HUDEP-2 (cell line): Measurements from ENCODE around the gene LRRN2.

Experiments
- DNase-seq, 76 experiments: peaks; one replicate each; lab custom pipeline; 2025; ENCODE audit not compliant: unreplicated experiment in 76 of 76; lab: John Stamatoyannopoulos, UW

LRRN2 gene

GRCh38 chr1:204669579-204669978 lies 16.0 kb downstream of the LRRN2 start:
- DNase-seq: no peak

GRCh38 chr1:204664384-204664651 lies 21.2 kb downstream of the LRRN2 start:
- DNase-seq: no peak

GRCh38 chr1:204663644-204664383 lies 21.7 kb downstream of the LRRN2 start:
- DNase-seq: no peak

- DNase-seq: peak in 1 of 76 experiments; percentile 5
Measured at GRCh38 chr1:204662530-204662929, 23.0 kb downstream of the LRRN2 start.

- DNase-seq: no peak
Measured at GRCh38 chr1:204660509-204660908, 25.0 kb downstream of the LRRN2 start.

- DNase-seq: no peak
Measured at GRCh38 chr1:204659056-204659455, 26.5 kb downstream of the LRRN2 start.

- no peak for DNase-seq
Measured at GRCh38 chr1:204658295-204658694, 27.2 kb downstream of the LRRN2 start.

- no peak for DNase-seq
Measured at GRCh38 chr1:204653590-204654340, 31.8 kb downstream of the LRRN2 start.

- DNase-seq: no peak
Measured at GRCh38 chr1:204652497-204652896, 33.0 kb downstream of the LRRN2 start.

GRCh38 chr1:204651843-204652421 lies 33.6 kb downstream of the LRRN2 start:
- DNase-seq: no peak

- no peak for DNase-seq
Measured at GRCh38 chr1:204650911-204651570, 34.5 kb downstream of the LRRN2 start.

- DNase-seq: no peak
Measured at GRCh38 chr1:204649721-204650521, 35.6 kb downstream of the LRRN2 start.

- DNase-seq: no peak
Measured at GRCh38 chr1:204648576-204648975, 37.0 kb downstream of the LRRN2 start.

GRCh38 chr1:204647805-204648153 lies 37.8 kb downstream of the LRRN2 start:
- DNase-seq: no peak

GRCh38 chr1:204647114-204647804 lies 38.3 kb downstream of the LRRN2 start:
- DNase-seq: peak in 47 of 76 experiments; percentile 3 to 66 (median 27)

- DNase-seq: no peak
Measured at GRCh38 chr1:204645666-204646065, 39.9 kb downstream of the LRRN2 start.

GRCh38 chr1:204645251-204645650 lies 40.3 kb downstream of the LRRN2 start:
- no peak for DNase-seq

- no peak for DNase-seq
Measured at GRCh38 chr1:204643503-204643902, 42.0 kb downstream of the LRRN2 start.

- DNase-seq: no peak
Measured at GRCh38 chr1:204641936-204642335, 43.6 kb downstream of the LRRN2 start.

GRCh38 chr1:204641455-204641854 lies 44.1 kb downstream of the LRRN2 start:
- no peak for DNase-seq
